HCEC 1CT (cell line): ENCODE data around the gene MRFAP1L1.

Experiments used
- DNase-seq: peaks from one replicate; pipeline ENCODE4 v3.0.0-alpha.2; 2017

Gene MRFAP1L1

GRCh38 chr4:6715704-6716017 lies 6.0 kb upstream of the MRFAP1L1 start:
- no peak for DNase-seq

GRCh38 chr4:6714954-6715353 lies 5.3 kb upstream of the MRFAP1L1 start:
- DNase-seq: no peak

- DNase-seq: no peak
Measured at GRCh38 chr4:6710996-6711395, 1.3 kb upstream of the MRFAP1L1 start.

- no peak for DNase-seq
Measured at GRCh38 chr4:6710282-6710681, 617 bp upstream of the MRFAP1L1 start.

GRCh38 chr4:6706173-6706572 lies 3.5 kb downstream of the MRFAP1L1 start:
- no peak for DNase-seq

GRCh38 chr4:6705646-6706045 lies 4.0 kb downstream of the MRFAP1L1 start:
- no peak for DNase-seq

- peak; percentile 9 for DNase-seq
Measured at GRCh38 chr4:6703786-6704185, 5.9 kb downstream of the MRFAP1L1 start.

- no peak for DNase-seq
Measured at GRCh38 chr4:6702761-6703160, 6.9 kb downstream of the MRFAP1L1 start.

- no peak for DNase-seq
Measured at GRCh38 chr4:6701371-6701770, 8.3 kb downstream of the MRFAP1L1 start.

GRCh38 chr4:6699903-6700302 lies 9.8 kb downstream of the MRFAP1L1 start:
- no peak for DNase-seq

- DNase-seq: no peak
Measured at GRCh38 chr4:6699388-6699787, 10.3 kb downstream of the MRFAP1L1 start.

GRCh38 chr4:6697131-6697530 lies 12.5 kb downstream of the MRFAP1L1 start:
- DNase-seq: no peak

- DNase-seq: no peak
Measured at GRCh38 chr4:6696611-6697010, 13.1 kb downstream of the MRFAP1L1 start.

GRCh38 chr4:6695660-6696610 lies 13.7 kb downstream of the MRFAP1L1 start:
- DNase-seq: no peak

GRCh38 chr4:6694177-6694901 lies 15.3 kb downstream of the MRFAP1L1 start:
- DNase-seq: no peak

GRCh38 chr4:6693231-6694176 lies 16.2 kb downstream of the MRFAP1L1 start, which contains the start of gene S100P:
S100P (plus strand) TSS chr4:6693878; CDS start chr4:6693933, 55 bp downstream.
- no peak for DNase-seq

- DNase-seq: no peak
Measured at GRCh38 chr4:6692806-6693205, 16.9 kb downstream of the MRFAP1L1 start.

- DNase-seq: no peak
Measured at GRCh38 chr4:6692379-6692778, 17.3 kb downstream of the MRFAP1L1 start.

GRCh38 chr4:6689506-6689960 lies 20.1 kb downstream of the MRFAP1L1 start:
- DNase-seq: no peak

- DNase-seq: peak; percentile 7
Measured at GRCh38 chr4:6688879-6689505, 20.7 kb downstream of the MRFAP1L1 start.

- DNase-seq: no peak
Measured at GRCh38 chr4:6687947-6688878, 21.5 kb downstream of the MRFAP1L1 start.
